ENCODE results near the gene PSMD13.

Gene PSMD13

DNA sequence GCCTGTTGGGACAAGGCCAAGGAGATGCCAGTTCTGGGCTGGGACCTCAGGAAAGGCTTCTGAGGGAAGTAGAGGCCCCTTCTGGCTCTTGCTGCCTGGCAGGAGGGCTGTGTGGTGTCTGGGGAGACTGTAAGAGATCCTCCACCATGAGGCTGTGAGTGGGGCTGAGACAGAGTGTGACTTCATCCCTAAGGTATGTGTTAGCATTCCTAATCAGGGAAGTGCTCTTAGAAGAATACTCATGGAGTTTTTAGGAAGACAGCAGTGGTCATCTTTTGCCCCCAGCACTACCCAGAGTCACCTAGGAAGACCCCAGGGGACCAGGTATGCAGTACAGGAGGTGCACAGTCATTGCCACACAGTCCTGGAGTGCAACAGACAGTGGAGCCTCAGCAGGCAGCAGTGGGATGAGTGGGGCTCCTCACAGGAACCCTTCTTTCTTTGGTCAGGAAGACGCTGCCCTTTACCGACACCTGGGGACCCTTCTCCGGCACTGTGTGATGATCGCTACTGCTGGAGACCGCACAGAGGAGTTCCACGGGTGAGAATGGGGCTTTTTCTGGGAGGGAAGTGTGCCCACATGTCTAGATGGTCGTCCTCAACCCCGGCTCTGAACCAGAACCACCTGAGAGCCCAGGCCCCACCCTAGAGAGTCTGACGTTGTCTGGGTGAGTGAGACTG, 26.5 kb upstream of the PSMD13 start:
- peak; percentile 17 for DNase-seq (ENCODE audit: low read depth)
- peak overlapping the region; percentile 92 for H3K4me3 ChIP-seq (ENCODE audit: low read length)
- TF ChIP-seq, protein P1, sequence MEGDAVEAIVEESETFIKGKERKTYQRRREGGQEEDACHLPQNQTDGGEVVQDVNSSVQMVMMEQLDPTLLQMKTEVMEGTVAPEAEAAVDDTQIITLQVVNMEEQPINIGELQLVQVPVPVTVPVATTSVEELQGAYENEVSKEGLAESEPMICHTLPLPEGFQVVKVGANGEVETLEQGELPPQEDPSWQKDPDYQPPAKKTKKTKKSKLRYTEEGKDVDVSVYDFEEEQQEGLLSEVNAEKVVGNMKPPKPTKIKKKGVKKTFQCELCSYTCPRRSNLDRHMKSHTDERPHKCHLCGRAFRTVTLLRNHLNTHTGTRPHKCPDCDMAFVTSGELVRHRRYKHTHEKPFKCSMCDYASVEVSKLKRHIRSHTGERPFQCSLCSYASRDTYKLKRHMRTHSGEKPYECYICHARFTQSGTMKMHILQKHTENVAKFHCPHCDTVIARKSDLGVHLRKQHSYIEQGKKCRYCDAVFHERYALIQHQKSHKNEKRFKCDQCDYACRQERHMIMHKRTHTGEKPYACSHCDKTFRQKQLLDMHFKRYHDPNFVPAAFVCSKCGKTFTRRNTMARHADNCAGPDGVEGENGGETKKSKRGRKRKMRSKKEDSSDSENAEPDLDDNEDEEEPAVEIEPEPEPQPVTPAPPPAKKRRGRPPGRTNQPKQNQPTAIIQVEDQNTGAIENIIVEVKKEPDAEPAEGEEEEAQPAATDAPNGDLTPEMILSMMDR (conservative IDR thresholded peaks at IDR 0.05; ENCODE audit: low read depth, low read length) = no peak

DNA sequence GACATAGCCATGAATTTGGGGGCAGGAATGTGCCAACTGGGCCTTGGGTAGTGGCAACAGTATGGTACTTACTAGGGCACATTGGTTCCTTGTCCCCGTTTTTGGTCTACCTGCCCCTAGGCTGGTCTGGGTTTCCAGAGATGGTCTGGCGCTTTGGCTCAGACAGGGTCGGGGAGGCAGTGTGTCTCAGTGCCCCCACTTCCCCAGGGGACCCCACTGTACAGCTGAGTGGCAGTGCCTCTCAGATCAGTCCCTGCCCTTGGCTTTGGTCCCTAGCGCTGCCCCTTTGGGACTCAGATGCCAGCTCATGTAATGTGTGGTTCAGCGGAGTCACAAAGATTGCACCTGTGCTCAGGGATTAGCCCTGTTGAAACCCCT, 26.0 kb upstream of the PSMD13 start:
- no peak overlapping the region for H3K4me3 ChIP-seq (ENCODE audit: low read length)
- DNase-seq (ENCODE audit: low read depth) = no peak
- TF ChIP-seq, protein P1 (conservative IDR thresholded peaks at IDR 0.05; ENCODE audit: low read depth, low read length) = no peak

- DNase-seq (ENCODE audit: low read depth) = no peak
- TF ChIP-seq, protein P1 (conservative IDR thresholded peaks at IDR 0.05; ENCODE audit: low read depth, low read length) = no peak
- no peak overlapping the region for H3K4me3 ChIP-seq (ENCODE audit: low read length)
Observed at GRCh38 chr11:211295-211694, 25.5 kb upstream of the PSMD13 start.

GRCh38 chr11:211741-212140, 25.0 kb upstream of the PSMD13 start:
- TF ChIP-seq, protein P1 (conservative IDR thresholded peaks at IDR 0.05; ENCODE audit: low read depth, low read length) = no peak
- DNase-seq (ENCODE audit: low read depth) = no peak
- no peak overlapping the region for H3K4me3 ChIP-seq (ENCODE audit: low read length)

- no peak overlapping the region for H3K4me3 ChIP-seq (ENCODE audit: low read length)
- DNase-seq (ENCODE audit: low read depth) = no peak
- TF ChIP-seq, protein P1 (conservative IDR thresholded peaks at IDR 0.05; ENCODE audit: low read depth, low read length) = no peak
Observed at GRCh38 chr11:212150-213100, 24.4 kb upstream of the PSMD13 start.

- no peak for DNase-seq (ENCODE audit: low read depth)
- TF ChIP-seq, protein P1 (conservative IDR thresholded peaks at IDR 0.05; ENCODE audit: low read depth, low read length) = no peak
- H3K4me3 ChIP-seq (ENCODE audit: low read length) = no peak overlapping the region
Observed at GRCh38 chr11:213111-213510, 23.7 kb upstream of the PSMD13 start.

All from retinal pigment epithelial cell (primary cell).